ENCODE data around the gene SHLD1.

The SHLD1 gene

DNA sequence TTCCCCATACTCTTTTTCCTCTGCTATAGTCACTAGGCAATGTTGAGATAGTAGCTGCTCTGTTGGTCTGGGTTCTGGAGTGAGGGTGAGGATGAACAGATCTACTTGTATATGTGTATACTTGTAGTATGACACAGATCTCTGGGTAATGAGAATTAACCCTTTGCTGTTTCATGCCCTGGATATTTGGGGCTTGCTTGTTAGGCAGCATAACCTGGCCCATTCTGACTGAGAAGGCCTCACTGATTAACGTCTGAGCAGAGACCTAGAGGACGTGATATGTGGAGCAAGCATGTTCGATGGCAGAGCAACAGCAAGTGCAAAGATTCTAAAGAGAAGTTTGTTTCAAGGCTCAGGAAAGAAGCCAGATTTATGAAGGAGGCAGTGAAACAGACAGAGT, 105.7 kb downstream of the SHLD1 start:
- DNase-seq (ENCODE audit: low read depth): no peak

DNA sequence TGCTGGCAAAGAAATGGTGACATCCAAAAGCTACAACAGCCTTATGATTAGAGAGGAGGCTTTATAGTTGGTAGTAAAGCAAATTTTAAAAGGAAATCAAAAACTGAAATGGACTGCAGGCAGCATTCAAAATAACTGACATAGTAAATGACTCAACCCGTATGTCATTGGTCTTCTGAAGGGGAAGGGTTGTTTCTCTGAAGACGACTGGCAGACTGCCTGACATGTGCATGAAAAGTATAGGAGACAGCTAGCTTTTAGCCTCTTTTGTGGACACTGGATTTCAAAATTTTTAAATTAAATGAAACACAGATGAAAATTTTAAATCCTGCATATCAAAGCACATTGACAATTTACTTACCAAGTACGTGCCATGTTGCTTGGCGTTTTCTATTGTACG, 109.4 kb downstream of the SHLD1 start:
- DNase-seq (ENCODE audit: low read depth): peak; percentile 22

DNA sequence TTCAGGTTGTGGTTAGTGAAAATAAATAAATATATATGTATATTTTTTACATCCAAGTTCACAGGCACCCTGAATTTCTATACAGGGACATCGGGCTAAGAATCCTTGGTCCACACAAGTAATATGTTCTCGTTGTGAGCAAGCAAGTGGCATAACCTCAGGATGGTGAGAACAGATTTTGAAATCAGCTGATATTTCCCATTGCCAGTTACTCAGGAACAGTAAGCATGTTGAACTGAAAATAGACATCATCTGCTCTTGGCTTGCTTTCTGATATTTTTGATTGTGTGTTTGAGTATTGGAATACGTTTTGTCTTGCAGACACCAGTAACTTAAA, 112.5 kb downstream of the SHLD1 start:
- no peak for DNase-seq (ENCODE audit: low read depth)

DNA sequence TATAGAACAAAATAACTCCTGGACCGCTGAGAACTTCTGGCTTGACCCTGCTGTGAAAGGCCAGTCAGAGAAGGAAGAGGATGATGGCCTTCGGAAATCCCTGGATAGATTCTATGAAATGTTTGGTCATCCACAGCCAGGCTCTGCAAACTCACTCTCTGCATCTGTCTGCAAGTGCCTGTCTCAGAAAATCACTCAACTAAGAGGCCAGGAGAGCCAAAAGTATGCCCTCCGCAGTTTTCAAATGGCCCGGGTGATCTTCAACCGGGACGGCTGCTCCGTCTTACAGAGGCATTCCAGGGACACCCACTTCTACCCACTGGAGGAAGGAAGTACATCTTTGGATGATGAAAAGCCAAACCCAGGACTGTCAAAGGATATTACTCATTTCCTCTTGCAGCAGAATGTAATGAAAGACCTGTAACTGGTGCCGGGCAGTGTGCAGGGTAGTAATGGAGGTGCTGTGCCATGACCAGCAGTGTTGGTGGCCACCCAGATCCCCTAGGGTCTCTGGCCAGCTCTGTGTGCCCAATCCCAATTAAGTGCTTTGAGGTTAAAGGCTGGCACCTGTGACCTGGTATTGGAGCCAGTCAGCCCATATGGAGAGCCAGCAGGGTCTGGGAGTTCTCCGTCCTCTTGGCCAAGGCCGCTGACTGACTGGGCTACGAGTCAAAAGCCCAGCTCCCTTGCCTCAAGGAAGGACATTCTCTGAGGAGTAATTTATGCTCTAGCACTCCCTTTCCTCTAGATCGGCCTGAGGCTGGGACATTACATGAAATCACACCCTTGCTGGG, 113.0 kb downstream of the SHLD1 start:
- DNase-seq (ENCODE audit: low read depth): no peak

DNA sequence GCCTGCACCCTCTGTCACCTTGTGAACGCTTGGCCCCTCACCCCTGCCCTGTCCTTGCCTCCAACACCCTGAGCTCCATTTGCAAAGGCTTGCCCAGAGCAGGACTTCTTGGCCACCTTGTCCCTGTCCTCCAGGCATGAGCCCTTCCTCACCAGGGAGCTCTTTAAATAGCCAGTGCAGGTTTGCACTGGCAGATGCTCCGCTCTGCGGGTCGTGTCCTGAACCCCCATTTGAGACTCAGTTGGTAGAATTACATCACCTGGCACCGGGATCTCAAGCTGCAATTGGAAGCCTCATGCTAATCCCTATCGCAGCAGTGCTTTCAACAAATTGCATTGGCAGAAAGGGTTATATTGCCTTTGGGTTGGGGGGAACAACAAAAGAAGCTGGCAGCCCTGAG, 114.2 kb downstream of the SHLD1 start:
- DNase-seq (ENCODE audit: low read depth): no peak

- DNase-seq (ENCODE audit: low read depth): peak; percentile 27
Measured at GRCh38 chr20:5864873-5865587, 114.8 kb downstream of the SHLD1 start.

DNA sequence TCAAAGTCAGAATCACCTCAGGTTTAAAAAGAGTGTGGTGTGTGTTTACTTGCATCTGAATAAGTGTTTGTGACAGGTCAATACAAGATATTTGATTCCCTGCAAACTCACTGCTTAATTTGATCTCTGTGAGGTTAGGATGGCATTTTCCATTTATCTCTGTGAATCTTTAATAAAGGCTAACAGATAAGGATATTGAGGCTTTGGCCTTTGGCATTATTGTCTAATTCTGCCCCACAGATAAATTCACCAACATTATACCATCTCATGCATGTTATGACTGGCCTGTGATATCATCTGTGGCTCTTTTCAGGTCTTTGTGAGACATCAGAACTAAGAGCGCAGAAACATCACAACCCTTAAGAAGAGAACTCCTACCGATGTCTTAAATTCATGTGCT, 115.4 kb downstream of the SHLD1 start:
- no peak for DNase-seq (ENCODE audit: low read depth)

DNA sequence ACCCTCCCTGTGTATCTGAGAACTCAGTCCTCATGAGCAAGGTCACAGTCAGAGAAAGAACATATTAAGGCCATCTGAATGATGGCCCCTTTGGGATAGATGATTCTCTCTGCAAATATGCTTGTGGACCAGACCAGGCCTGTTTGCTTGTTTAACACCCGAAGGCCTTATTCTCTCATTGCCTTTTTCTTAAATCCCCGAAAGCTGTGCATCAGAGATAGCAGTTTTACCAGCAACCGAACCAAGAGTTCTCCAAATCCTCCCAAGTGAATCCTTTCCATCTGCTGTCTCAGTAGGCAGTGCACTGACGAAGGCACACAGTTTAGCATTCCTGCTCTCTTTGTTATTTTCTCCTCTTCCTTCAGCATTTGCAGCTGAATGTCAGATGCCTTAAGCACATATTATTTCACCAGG, 120.4 kb downstream of the SHLD1 start:
- DNase-seq (ENCODE audit: low read depth): no peak

GRCh38 chr20:5871459-5872410, 121.5 kb downstream of the SHLD1 start:
- DNase-seq (ENCODE audit: low read depth): no peak

- no peak for DNase-seq (ENCODE audit: low read depth)
Measured at GRCh38 chr20:5877128-5877527, 126.9 kb downstream of the SHLD1 start.

- no peak for DNase-seq (ENCODE audit: low read depth)
Measured at GRCh38 chr20:5880326-5880725, 130.1 kb downstream of the SHLD1 start.

- DNase-seq (ENCODE audit: low read depth): no peak
Measured at GRCh38 chr20:5881703-5882102, 131.5 kb downstream of the SHLD1 start.

- no peak for DNase-seq (ENCODE audit: low read depth)
Measured at GRCh38 chr20:5882166-5882565, 132.0 kb downstream of the SHLD1 start.

DNA sequence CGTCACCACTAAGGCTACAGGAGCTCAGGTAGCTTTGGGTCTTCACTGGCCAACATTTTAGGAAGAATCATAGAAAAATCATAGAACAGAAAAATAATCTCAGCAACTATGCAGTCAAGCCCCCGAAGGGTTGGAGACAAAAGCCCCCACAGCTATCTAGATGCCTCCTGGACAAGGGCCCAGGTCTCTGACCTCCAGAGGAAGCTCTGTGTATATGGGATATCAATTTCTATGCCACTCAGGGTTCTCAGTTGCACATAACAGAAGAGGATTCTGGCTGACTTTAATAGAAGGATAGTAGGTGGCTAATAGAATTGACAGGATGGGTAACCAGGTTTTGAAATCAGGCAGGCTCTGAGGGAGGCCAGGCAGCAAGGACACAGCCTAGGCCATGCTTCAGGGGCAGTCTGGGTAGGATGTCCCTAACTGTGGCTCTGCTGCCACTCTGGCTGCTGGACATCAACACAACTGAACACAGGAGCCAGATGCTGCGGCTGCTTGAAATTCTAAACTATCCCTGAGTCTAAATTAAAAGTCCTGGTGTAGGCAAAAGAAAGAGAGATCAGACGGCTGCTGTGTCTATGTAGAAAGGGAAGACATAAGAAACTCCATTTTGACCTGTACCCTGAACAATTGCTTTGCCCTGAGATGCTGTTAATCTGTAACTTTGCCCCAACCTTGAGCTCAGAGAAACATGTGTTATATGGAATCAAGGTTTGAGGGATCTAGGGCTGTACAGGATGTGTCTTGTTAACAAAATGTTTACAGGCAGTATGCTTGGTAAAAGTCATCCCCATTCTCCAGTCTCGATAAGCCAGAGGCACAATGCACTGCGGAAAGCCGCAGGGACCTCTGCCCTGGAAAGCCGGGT, 134.5 kb downstream of the SHLD1 start:
- no peak for DNase-seq (ENCODE audit: low read depth)

DNA sequence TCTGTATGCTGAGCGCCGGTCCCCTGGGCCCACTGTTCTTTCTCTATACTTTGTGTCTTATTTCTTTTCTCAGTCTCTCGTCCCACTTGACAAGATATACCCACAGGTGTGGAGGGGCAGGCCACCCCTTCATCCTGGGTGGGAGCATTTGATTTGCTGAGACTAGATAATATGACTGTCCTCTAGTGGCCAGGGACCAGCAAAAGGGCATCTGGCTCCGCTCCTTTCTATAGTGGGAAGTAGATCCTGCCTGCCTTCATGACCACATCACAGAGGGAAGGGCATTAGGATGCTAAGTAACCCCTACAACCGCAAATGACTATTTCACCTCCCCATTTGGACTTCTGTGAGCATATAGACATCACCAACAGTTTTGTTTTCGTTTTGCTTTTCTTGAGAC, 135.7 kb downstream of the SHLD1 start:
- no peak for DNase-seq (ENCODE audit: low read depth)

DNA sequence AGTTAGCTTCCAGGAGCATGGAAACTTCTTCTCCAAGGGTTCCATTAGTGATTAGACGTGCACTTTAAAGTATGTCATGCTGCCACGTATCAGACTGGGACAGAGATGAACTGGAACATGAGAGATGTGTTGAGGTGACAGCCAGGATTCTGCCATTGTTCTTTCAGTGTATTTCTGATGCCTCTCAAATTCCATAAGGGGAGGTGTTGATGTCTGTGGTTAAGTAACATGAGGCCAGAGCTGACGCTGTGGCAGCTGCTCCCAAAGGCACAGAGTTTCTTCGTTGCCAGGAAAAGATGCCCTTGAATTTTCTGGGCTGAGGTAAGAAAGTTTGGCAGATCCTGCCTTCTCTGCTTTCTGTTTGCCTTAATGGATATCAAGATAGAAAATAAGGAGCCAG, 136.6 kb downstream of the SHLD1 start:
- DNase-seq (ENCODE audit: low read depth): peak; percentile 3

GRCh38 chr20:5887386-5887785, 137.2 kb downstream of the SHLD1 start:
- DNase-seq (ENCODE audit: low read depth): no peak

GRCh38 chr20:5888041-5888440, 137.8 kb downstream of the SHLD1 start:
- DNase-seq (ENCODE audit: low read depth): no peak

- DNase-seq (ENCODE audit: low read depth): no peak
Measured at GRCh38 chr20:5890773-5891441, 140.7 kb downstream of the SHLD1 start.

DNA sequence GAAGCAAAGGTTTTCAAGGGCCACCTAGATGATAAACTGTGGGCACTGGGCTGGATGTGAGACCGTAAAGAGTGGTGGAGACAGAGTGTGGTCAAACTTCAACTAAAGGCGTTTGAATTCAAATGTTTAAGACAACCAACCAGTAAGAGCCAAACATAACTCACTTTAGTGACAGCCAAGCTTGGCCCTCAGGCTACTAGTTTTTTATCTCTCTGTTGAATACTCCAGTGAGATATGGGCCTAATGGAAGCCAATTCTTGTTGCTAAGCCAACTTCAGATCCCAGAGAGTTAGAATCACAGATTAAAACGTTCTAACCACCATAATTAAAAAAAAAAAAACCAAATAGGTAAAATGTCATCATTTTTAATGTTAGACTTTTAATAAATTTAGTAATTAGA, 142.9 kb downstream of the SHLD1 start:
- DNase-seq (ENCODE audit: low read depth): no peak

DNA sequence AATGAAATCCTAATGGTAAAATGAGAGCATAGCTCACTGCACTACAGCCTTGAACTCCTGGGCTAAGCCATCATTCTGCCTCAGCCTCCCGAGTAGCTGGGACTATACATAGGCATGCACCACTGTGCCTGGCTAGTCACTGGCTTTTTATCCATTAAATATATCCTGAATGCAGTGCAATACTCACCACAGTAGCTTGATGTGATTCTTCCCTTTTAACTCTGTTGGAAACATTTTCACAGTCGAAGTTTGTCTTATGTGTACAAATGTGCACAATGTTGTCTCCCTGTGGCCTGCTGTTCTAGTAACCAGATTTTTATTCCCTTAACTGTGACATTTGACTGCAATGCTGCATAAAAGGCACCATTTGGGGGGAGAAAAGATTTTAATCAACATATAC, 143.4 kb downstream of the SHLD1 start:
- DNase-seq (ENCODE audit: low read depth): no peak
